Neuronal stem cell (in vitro differentiated cells): Measurements from ENCODE around the gene PM20D2.
A peak's percentile ranks its signal among the peaks of the same experiment; 100 is the strongest.

Experiments
- DNase-seq: peaks from one replicate; pipeline ENCODE4 v3.0.0-alpha.2; 2013; ENCODE audit warnings: low spot score
- H2AFZ ChIP-seq: one replicate; pipeline ENCODE4 v1.6.1; 2013; ENCODE audit warnings: mild to moderate bottlenecking, low read length, inconsistent platforms
- H2AK5ac ChIP-seq: 2 replicates; pipeline ENCODE4 v1.6.1; 2013; ENCODE audit warnings: low read depth, mild to moderate bottlenecking, inconsistent platforms, low read length, moderate library complexity, mixed read lengths
- H2BK120ac ChIP-seq: 2 replicates; pipeline ENCODE4 v1.6.1; 2013; ENCODE audit warnings: low read depth, mild to moderate bottlenecking, inconsistent platforms, low read length, moderate library complexity, mixed read lengths
- H2BK12ac ChIP-seq: one replicate; pipeline ENCODE4 v1.6.1; 2013; ENCODE audit warnings: low read length, inconsistent platforms
- H2BK15ac ChIP-seq: 2 replicates; pipeline ENCODE4 v1.6.1; 2013; ENCODE audit warnings: mild to moderate bottlenecking, low read length, inconsistent platforms, mixed read lengths
- H2BK5ac ChIP-seq: one replicate; pipeline ENCODE4 v1.6.1; 2013; ENCODE audit warnings: inconsistent platforms, mild to moderate bottlenecking, low read length, moderate library complexity
- H3K14ac ChIP-seq: one replicate; pipeline ENCODE4 v1.6.1; 2013; ENCODE audit warnings: low read length, inconsistent platforms
- H3K18ac ChIP-seq: 2 replicates; pipeline ENCODE4 v1.6.1; 2013; ENCODE audit warnings: low read length, inconsistent platforms
- H3K23ac ChIP-seq: 2 replicates; pipeline ENCODE4 v1.6.1; 2013; ENCODE audit warnings: low read depth, mild to moderate bottlenecking, mixed read lengths, low read length, inconsistent platforms; ENCODE audit not compliant: poor library complexity
- H3K27ac ChIP-seq: replicated peaks from 3 replicates; pipeline ENCODE4 v1.5.1; 2013; ENCODE audit warnings: low read length, inconsistent platforms
- H3K27me3 ChIP-seq, 3 experiments: 2 replicates each; pipeline ENCODE4 v1.6.1; 2013; ENCODE audit warnings: low read length in 3 of 3, mild to moderate bottlenecking in 2 of 3, inconsistent platforms in 1 of 3, low read depth in 1 of 3, mixed read lengths in 1 of 3, moderate library complexity in 1 of 3; ENCODE audit not compliant: control insufficient read depth in 3 of 3, insufficient read depth in 3 of 3
- H3K36me3 ChIP-seq, 2 donors: replicated peaks in 1 of 2; 2 replicates each; pipeline ENCODE4 v1.6.1; 2013; ENCODE audit warnings: low read length in 2 of 2; ENCODE audit not compliant: control insufficient read depth in 2 of 2, insufficient read depth in 2 of 2
- H3K4ac ChIP-seq: 2 replicates; pipeline ENCODE4 v1.6.1; 2013; ENCODE audit warnings: inconsistent platforms, mild to moderate bottlenecking, low read length, moderate library complexity
- H3K4me1 ChIP-seq, 2 donors: 1 replicate in 1 of 2; 2 replicates in 1 of 2; pipeline ENCODE4 v1.6.1; 2013; ENCODE audit warnings: low read length in 2 of 2, low read depth in 1 of 2; ENCODE audit not compliant: control insufficient read depth in 2 of 2, insufficient read depth in 1 of 2
- H3K4me2 ChIP-seq: one replicate; pipeline ENCODE4 v1.6.1; 2013; ENCODE audit warnings: mild to moderate bottlenecking, low read length, inconsistent platforms; ENCODE audit not compliant: insufficient read depth, poor library complexity, severe bottlenecking
- H3K4me3 ChIP-seq, 2 donors: 2 replicates each; pipeline ENCODE4 v1.5.1; 2013; ENCODE audit warnings: low read length in 2 of 2, mild to moderate bottlenecking in 2 of 2, inconsistent platforms in 1 of 2, moderate library complexity in 1 of 2
- H3K79me1 ChIP-seq: one replicate; pipeline ENCODE4 v1.6.1; 2013; ENCODE audit warnings: low read depth, mild to moderate bottlenecking, inconsistent platforms, low read length, moderate library complexity
- H3K9ac ChIP-seq: one replicate; pipeline ENCODE4 v1.6.1; 2013; ENCODE audit warnings: mild to moderate bottlenecking, low read depth, low read length, inconsistent platforms; ENCODE audit not compliant: poor library complexity
- H3K9me3 ChIP-seq, 2 donors: replicated peaks in 1 of 2; 2 replicates each; pipeline versions ENCODE3 to v1.6.1; 2013; ENCODE audit warnings: low read length in 2 of 2, mild to moderate bottlenecking in 2 of 2, inconsistent platforms in 1 of 2, low read depth in 1 of 2, mixed read lengths in 1 of 2, moderate library complexity in 1 of 2; ENCODE audit not compliant: control insufficient read depth in 2 of 2, insufficient read depth in 1 of 2
- H4K8ac ChIP-seq: one replicate; pipeline ENCODE4 v1.6.1; 2013; ENCODE audit warnings: low read depth, mild to moderate bottlenecking, inconsistent platforms, low read length, moderate library complexity
- H4K91ac ChIP-seq: one replicate; pipeline ENCODE4 v1.6.1; 2013; ENCODE audit warnings: low read length, low read depth, mild to moderate bottlenecking, inconsistent platforms; ENCODE audit not compliant: poor library complexity
- WGBS, 2 donors: extraction: QIAGEN DNeasy Blood & Tissue Kit; methylation state at CpG; one replicate each; pipeline ENCODE4 v1.1.7; 2013; ENCODE audit warnings: missing lambda C conversion rate in 2 of 2, mixed read lengths in 1 of 2; ENCODE audit not compliant: insufficient read length in 2 of 2, insufficient replicate concordance in 1 of 2; ENCODE audit errors: extremely low coverage in 2 of 2; 5-methylcytosine and 5-hydroxymethylcytosine counted together

The PM20D2 gene

DNA sequence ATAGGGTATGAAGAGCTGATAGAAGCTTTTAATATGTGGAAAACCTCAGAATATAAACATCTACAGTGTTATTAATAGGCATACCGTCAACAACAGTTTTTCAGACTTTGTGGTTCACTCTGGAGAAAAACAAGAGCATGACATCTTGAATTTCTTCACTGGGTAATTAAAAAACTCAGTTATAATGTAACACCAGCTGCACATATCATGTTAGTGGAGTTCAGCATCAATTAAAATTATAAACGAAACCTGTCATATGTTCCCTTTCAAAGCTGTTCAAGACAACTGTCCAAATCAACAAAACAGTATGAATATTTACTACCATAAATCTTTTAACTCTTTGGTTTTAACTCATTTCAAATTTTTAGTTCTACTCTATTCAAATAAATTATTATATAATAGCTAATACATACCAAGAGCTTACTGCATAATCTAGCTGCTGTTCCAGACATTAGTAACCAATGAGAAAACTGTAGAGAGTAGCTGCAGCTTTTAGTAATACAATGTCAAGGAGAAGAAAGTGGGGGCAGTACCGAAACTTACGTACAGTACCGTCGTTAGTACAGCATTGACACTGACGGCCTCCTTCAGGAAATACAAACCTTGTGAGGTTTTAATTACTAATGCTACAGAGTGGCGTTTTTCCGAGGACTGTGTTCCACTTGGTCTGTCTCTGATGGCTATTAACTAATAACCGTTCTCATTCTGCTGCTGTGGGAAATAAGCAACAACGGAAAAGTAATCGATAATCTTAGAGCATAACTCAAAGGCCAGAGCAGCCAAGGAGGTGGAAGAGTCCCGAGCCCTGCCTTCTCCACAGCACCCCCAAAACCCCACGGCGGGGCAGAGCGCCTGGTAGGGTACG is 532 bp upstream of the PM20D2 start:
- no peak overlapping the region for H4K8ac ChIP-seq
- no peak overlapping the region for H3K27ac ChIP-seq
- WGBS, 2 donors, result no CpG with 5 or more reads among the region's 17 CpGs
- no peak overlapping the region for H4K91ac ChIP-seq
- H3K36me3 ChIP-seq, result no peaks in the 10 kb centered on the region
- no peaks in the 10 kb centered on the region for H3K9me3 ChIP-seq
- no peak overlapping the region for H2AK5ac ChIP-seq
- no peak overlapping the region for H2BK5ac ChIP-seq
- peak overlapping the region; percentile 81 for H2BK120ac ChIP-seq
- H3K79me1 ChIP-seq, result peaks cover 1% of the 10 kb centered on the region
- H2AFZ ChIP-seq, result peak overlapping the region; percentile 93
- peak overlapping the region; percentile 92 for H2BK15ac ChIP-seq
- H3K14ac ChIP-seq, result no peak overlapping the region
- no peak overlapping the region for H3K4ac ChIP-seq
- H3K9ac ChIP-seq, result peak overlapping the region; percentile 60
- H3K4me2 ChIP-seq, result peak overlapping the region; percentile 96
- H3K18ac ChIP-seq, result peak overlapping the region; percentile 97
- DNase-seq, result no peak
- H3K27me3 ChIP-seq, result peaks cover 0 to 14% (median 0%) of the 10 kb centered on the region in 3 experiments
- peak overlapping the region; percentile 62 to 86 for H3K4me3 ChIP-seq
- no peak overlapping the region for H2BK12ac ChIP-seq
- H3K4me1 ChIP-seq, result peaks cover 0 to 3% of the 10 kb centered on the region in 2 donors
- no peak overlapping the region for H3K23ac ChIP-seq

DNA sequence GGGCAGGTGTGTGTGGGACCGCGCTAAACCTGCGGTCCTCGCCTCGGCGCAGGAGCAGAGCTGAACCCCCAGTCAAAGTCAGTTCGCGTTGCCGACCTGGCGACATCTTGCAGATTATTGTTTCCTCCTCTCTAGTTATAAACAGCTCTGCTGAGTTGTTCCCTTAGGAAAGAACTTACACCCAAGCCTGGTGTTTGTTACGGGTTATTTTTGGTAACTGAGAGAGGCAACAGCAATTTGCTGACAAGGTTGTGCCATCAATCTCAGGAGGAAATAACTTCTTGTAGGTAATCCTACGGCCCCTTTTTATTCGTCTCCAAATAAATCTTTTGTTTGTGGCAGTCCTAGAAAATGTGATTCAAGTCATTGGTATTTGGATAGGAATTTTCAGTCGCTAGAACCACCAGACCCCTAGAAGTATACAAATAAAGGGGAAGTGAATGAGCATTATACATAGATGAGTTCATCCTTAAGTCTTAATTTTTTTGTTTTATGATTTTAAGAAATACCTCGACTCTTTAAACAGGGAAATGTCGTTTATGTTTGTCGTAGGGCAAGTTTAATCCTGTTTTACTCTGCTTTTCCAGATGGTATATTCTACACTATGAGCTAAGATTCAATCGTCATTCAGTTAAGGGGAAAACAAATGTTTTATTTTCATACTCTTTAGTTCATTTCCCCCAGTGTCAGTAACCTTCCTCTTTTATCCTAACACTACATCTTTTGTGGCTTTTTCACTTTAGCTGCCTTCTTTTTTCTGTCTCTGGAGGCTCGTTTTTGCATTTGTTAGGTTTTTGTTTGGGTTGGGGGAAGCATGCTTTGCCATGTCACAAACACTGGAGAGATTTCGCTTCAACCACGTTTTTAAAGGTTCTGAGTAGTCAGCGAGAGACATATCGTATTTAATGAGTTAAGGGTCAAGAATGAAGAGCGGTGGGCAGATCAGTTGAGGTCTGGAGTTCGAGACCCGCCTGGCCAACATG is 1.2 kb downstream of the PM20D2 start:
- peak; percentile 20 for DNase-seq
- H2AK5ac ChIP-seq, result no peak overlapping the region
- WGBS, 2 donors, result no CpG with 5 or more reads among the region's 26 CpGs
- peak overlapping the region; percentile 62 to 86 for H3K4me3 ChIP-seq
- H2BK120ac ChIP-seq, result no peak overlapping the region
- H2BK12ac ChIP-seq, result no peak overlapping the region
- no peak overlapping the region for H4K91ac ChIP-seq
- peaks cover 0 to 14% (median 0%) of the 10 kb centered on the region in 3 experiments for H3K27me3 ChIP-seq
- H3K4me2 ChIP-seq, result peak overlapping the region; percentile 96
- peaks cover 1% of the 10 kb centered on the region for H3K79me1 ChIP-seq
- H3K36me3 ChIP-seq, result peaks cover 0 to 4% of the 10 kb centered on the region in 2 donors
- H3K4me1 ChIP-seq, result peaks cover 0 to 3% of the 10 kb centered on the region in 2 donors
- H3K4ac ChIP-seq, result no peak overlapping the region
- no peaks in the 10 kb centered on the region for H3K9me3 ChIP-seq
- H3K9ac ChIP-seq, result peak overlapping the region; percentile 78
- H3K18ac ChIP-seq, result peak overlapping the region; percentile 97
- no peak overlapping the region for H2BK15ac ChIP-seq
- H4K8ac ChIP-seq, result no peak overlapping the region
- no peak overlapping the region for H3K23ac ChIP-seq
- no peak overlapping the region for H3K14ac ChIP-seq
- H2AFZ ChIP-seq, result peak overlapping the region; percentile 93
- H2BK5ac ChIP-seq, result peak overlapping the region; percentile 39
- H3K27ac ChIP-seq, result no peak overlapping the region

DNA sequence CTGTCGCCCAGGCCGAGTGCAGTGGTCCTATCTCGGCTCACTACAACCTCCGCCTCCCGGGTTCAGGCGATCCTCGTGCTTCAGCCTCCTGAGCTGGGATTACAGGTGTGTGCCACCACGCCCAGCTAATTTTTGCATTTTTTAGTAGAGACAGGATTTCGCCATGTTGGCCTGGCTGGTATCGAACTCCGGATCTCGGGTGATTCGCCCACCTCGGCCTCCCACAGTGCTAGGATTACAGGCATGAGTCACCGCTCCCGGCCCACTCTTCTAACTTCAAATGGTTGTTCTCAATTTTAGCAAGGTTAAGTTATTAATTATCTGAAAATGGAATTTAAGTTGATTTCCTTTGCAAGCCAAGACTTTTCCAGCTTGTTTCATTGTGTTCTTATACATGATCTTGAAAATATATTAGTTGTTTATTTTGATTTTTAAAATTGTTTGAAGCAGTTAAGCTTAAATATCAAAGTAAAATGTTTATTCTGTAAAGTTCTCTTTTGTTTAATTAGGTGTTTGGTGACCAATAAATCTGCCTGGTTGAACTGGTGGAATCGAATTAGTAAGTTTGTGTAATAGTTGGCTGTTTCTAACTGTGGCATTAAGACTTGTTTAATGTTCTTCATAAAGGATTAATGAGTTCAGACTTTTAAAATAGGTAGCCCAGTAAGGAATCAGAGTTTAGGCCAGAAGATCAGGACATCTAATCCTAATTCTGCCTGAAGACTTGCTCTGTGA is 2.3 kb downstream of the PM20D2 start:
- Histone ChIP-seq H2BK5ac (no peak overlapping the region), H2AFZ (no peak overlapping the region), H3K23ac (no peak overlapping the region), H2BK120ac (no peak overlapping the region), H3K4me1 (peaks cover 0 to 3% of the 10 kb centered on the region in 2 donors), H4K91ac (no peak overlapping the region), H3K4me3 (no peak overlapping the region), H3K79me1 (peaks cover 1% of the 10 kb centered on the region), H3K27ac (no peak overlapping the region), H4K8ac (no peak overlapping the region), H3K27me3 (peaks cover 0 to 14% (median 0%) of the 10 kb centered on the region in 3 experiments), H3K9me3 (no peaks in the 10 kb centered on the region), H3K14ac (no peak overlapping the region), H3K4ac (no peak overlapping the region), H3K4me2 (no peak overlapping the region), H2BK15ac (no peak overlapping the region), H3K18ac (no peak overlapping the region), H2AK5ac (no peak overlapping the region), H3K9ac (no peak overlapping the region), H3K36me3 (peaks cover 0 to 4% of the 10 kb centered on the region in 2 donors), H2BK12ac (no peak overlapping the region)
- DNase-seq, result no peak
- no CpG with 5 or more reads among the region's 17 CpGs for WGBS, 2 donors
